Mesendoderm (in vitro differentiated cells): ENCODE results near the gene GRIP1.

Experiments
- DNase-seq: peaks from one replicate; pipeline ENCODE4 v3.0.0; 2013
- H2AK5ac ChIP-seq: 2 replicates; pipeline ENCODE4 v1.6.1; 2013; ENCODE audit warnings: low read length, inconsistent platforms
- H2BK120ac ChIP-seq: 2 replicates; pipeline ENCODE4 v1.6.1; 2013; ENCODE audit warnings: low read depth, mild to moderate bottlenecking, low read length, moderate library complexity, mixed read lengths
- H2BK15ac ChIP-seq: replicated peaks from 2 replicates; pipeline ENCODE4 v1.6.1; 2013; ENCODE audit warnings: low read depth, mild to moderate bottlenecking, moderate library complexity
- H2BK5ac ChIP-seq: 2 replicates; pipeline ENCODE4 v1.6.1; 2013; ENCODE audit warnings: low read length, inconsistent platforms
- H3K18ac ChIP-seq: 2 replicates; pipeline ENCODE4 v1.6.1; 2013; ENCODE audit warnings: mild to moderate bottlenecking, low read length, mixed read lengths
- H3K23ac ChIP-seq: one replicate; pipeline ENCODE4 v1.6.1; 2013; ENCODE audit warnings: low read length
- H3K27ac ChIP-seq: 2 replicates; pipeline ENCODE4 v1.5.1; 2013; ENCODE audit warnings: low read depth, mild to moderate bottlenecking, inconsistent platforms, low read length, moderate library complexity
- H3K27me3 ChIP-seq: 2 replicates; pipeline ENCODE4 v1.6.1; 2013; ENCODE audit warnings: low read length, control low read depth, mild to moderate bottlenecking, inconsistent platforms; ENCODE audit not compliant: insufficient read depth, poor library complexity
- H3K36me3 ChIP-seq: 2 replicates; pipeline ENCODE4 v1.6.1; 2013; ENCODE audit warnings: low read length, inconsistent platforms; ENCODE audit not compliant: control insufficient read depth, insufficient read depth
- H3K4ac ChIP-seq: one replicate; pipeline ENCODE4 v1.6.1; 2013; ENCODE audit warnings: low read depth, mild to moderate bottlenecking, low read length, moderate library complexity
- H3K4me1 ChIP-seq: 2 replicates; pipeline ENCODE4 v1.6.1; 2013; ENCODE audit warnings: low read depth, low read length, inconsistent platforms; ENCODE audit not compliant: control insufficient read depth
- H3K4me2 ChIP-seq: 2 replicates; pipeline ENCODE4 v1.6.1; 2013; ENCODE audit warnings: low read length
- H3K4me3 ChIP-seq: 2 replicates; pipeline ENCODE4 v1.5.1; 2013; ENCODE audit warnings: mild to moderate bottlenecking, low read length
- H3K56ac ChIP-seq: one replicate; pipeline ENCODE4 v1.6.1; 2013; ENCODE audit warnings: low read length
- H3K79me1 ChIP-seq: 2 replicates; pipeline ENCODE4 v1.6.1; 2013; ENCODE audit warnings: low read length, inconsistent platforms
- H3K79me2 ChIP-seq: 2 replicates; pipeline ENCODE4 v1.6.1; 2013; ENCODE audit warnings: mild to moderate bottlenecking, low read length; ENCODE audit not compliant: control insufficient read depth, insufficient read depth
- H3K9ac ChIP-seq: 2 replicates; pipeline ENCODE4 v1.6.1; 2013; ENCODE audit warnings: low read length, inconsistent platforms
- H4K5ac ChIP-seq: one replicate; pipeline ENCODE4 v1.6.1; 2013; ENCODE audit warnings: low read length
- H4K8ac ChIP-seq: one replicate; pipeline ENCODE4 v1.6.1; 2013; ENCODE audit warnings: low read depth, mild to moderate bottlenecking, control low read depth, low read length, moderate library complexity
- WGBS: extraction: QIAGEN DNeasy Blood & Tissue Kit; methylation state at CpG from one replicate; pipeline ENCODE4 v1.1.7; 2013; ENCODE audit warnings: low lambda C conversion rate, missing lambda C conversion rate; ENCODE audit not compliant: insufficient coverage; ENCODE audit errors: extremely low coverage; 5-methylcytosine and 5-hydroxymethylcytosine counted together

Gene GRIP1

DNA sequence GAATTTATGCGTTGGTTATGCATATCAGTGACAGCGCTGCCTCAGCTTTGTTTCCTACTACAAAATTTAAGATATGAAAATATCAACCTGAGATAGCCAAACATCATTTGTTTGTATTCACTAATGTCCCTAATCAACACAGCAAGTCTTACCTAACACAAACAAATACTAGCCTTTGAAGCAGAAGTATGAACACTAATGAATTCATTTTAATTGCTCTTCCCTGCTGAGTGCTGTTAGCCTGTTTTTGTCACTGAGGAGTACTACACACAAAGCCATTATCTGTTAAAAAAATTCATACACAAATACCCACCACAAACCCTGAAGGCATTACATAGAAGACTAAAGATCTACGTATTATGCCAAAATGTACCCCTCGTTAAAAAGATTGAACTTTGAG, 225.8 kb downstream of the GRIP1 start:
- Histone ChIP-seq H4K5ac (no peak overlapping the region), H3K23ac (no peak overlapping the region), H4K8ac (no peak overlapping the region), H3K27ac (no peak overlapping the region), H3K56ac (no peak overlapping the region), H3K27me3 (no peaks in the 10 kb centered on the region), H3K18ac (no peak overlapping the region), H2BK15ac (no peak overlapping the region), H2AK5ac (no peak overlapping the region), H3K4me2 (no peak overlapping the region), H3K9ac (no peak overlapping the region), H2BK5ac (no peak overlapping the region), H2BK120ac (no peak overlapping the region), H3K79me2 (no peaks in the 10 kb centered on the region), H3K79me1 (no peaks in the 10 kb centered on the region), H3K4me3 (no peak overlapping the region), H3K4me1 (no peaks in the 10 kb centered on the region), H3K4ac (no peak overlapping the region), H3K36me3 (no peaks in the 10 kb centered on the region)
- WGBS, result no CpG with 5 or more reads among the region's 4 CpGs
- no peak for DNase-seq

DNA sequence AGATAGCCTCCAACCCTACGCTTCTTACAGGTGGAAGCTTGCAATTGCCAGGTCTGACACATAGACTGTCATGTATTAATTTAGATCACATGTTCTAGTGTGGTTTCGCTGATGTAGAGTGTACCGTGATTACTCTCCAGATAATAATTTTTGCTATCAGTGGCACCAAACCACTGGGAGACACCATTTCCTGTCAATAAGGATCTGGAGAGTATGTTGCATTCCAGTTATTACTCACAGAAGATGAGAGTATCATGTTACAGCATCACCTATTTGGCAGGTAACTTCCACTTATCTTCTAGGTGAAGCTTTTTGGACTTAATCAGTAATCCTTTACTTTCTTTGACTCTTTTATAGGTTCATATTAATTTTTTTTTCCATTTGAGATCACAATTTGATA, 229.3 kb downstream of the GRIP1 start:
- Histone ChIP-seq H4K8ac (no peak overlapping the region), H3K79me2 (no peaks in the 10 kb centered on the region), H3K27me3 (no peaks in the 10 kb centered on the region), H3K4me3 (no peak overlapping the region), H4K5ac (no peak overlapping the region), H3K36me3 (no peaks in the 10 kb centered on the region), H3K4me2 (no peak overlapping the region), H2BK5ac (no peak overlapping the region), H3K27ac (no peak overlapping the region), H2BK120ac (no peak overlapping the region), H3K56ac (no peak overlapping the region), H3K4ac (no peak overlapping the region), H3K9ac (no peak overlapping the region), H3K4me1 (no peaks in the 10 kb centered on the region), H3K79me1 (no peaks in the 10 kb centered on the region), H2BK15ac (no peak overlapping the region), H3K23ac (no peak overlapping the region), H3K18ac (no peak overlapping the region), H2AK5ac (no peak overlapping the region)
- WGBS, result no CpG with 5 or more reads among the region's 3 CpGs
- no peak for DNase-seq

DNA sequence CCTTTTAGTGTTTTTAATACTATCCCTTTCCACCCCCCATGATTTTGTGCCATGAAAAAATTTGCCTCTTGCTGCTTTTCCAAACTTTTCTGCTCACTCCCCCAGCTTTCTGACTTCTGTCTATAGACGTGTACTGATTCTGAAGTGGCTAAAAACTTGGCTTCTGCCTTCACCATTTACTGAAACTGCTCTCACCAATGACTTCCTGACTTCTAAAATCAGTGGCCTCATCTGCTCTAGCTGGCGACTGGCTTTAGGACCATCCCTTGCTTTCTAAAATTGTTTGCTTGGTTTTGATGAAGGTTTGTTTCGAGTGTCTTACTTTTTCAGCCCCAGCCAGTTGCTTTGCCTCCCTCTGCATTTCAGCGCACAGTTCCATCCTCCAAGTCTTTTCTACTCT, 231.2 kb downstream of the GRIP1 start:
- WGBS, result no CpG with 5 or more reads among the region's 4 CpGs
- no peak for DNase-seq
- Histone ChIP-seq H4K8ac (no peak overlapping the region), H3K27me3 (no peaks in the 10 kb centered on the region), H3K79me1 (no peaks in the 10 kb centered on the region), H3K9ac (no peak overlapping the region), H2AK5ac (no peak overlapping the region), H2BK15ac (no peak overlapping the region), H3K4me3 (no peak overlapping the region), H4K5ac (no peak overlapping the region), H3K36me3 (no peaks in the 10 kb centered on the region), H3K4me2 (no peak overlapping the region), H3K18ac (no peak overlapping the region), H3K27ac (no peak overlapping the region), H2BK5ac (no peak overlapping the region), H3K79me2 (no peaks in the 10 kb centered on the region), H3K56ac (no peak overlapping the region), H3K23ac (no peak overlapping the region), H3K4me1 (no peaks in the 10 kb centered on the region), H2BK120ac (no peak overlapping the region), H3K4ac (no peak overlapping the region)

DNA sequence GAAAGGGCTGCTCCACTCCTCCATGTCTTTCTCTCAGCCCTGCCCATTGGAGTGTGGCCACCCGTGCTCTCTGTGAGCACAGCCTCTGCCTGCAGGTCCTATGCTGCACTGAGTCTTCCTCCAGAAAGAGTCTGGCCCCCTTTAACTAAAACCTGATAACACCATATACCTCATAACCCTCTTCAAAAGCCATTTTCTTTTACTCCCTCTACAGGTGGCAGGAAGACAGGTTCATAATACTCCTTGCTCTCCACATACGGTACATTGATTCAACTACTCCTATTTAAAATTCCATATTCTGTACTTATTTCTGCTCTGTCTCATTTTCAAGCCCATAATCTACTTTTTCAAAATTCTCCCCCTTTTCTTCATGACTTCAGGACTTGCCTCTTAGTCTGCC, 232.6 kb downstream of the GRIP1 start:
- no peak overlapping the region for H3K4me3 ChIP-seq
- H3K36me3 ChIP-seq, result no peaks in the 10 kb centered on the region
- H3K27me3 ChIP-seq, result no peaks in the 10 kb centered on the region
- H3K4ac ChIP-seq, result no peak overlapping the region
- no peak overlapping the region for H2AK5ac ChIP-seq
- no peak overlapping the region for H4K8ac ChIP-seq
- H3K27ac ChIP-seq, result no peak overlapping the region
- H2BK120ac ChIP-seq, result no peak overlapping the region
- DNase-seq, result no peak
- no peak overlapping the region for H3K18ac ChIP-seq
- no peak overlapping the region for H2BK15ac ChIP-seq
- no peaks in the 10 kb centered on the region for H3K79me2 ChIP-seq
- no peak overlapping the region for H3K23ac ChIP-seq
- H3K4me1 ChIP-seq, result peaks cover 2% of the 10 kb centered on the region
- H3K4me2 ChIP-seq, result no peak overlapping the region
- H3K79me1 ChIP-seq, result no peaks in the 10 kb centered on the region
- H2BK5ac ChIP-seq, result no peak overlapping the region
- WGBS, result no CpG with 5 or more reads among the region's 2 CpGs
- no peak overlapping the region for H4K5ac ChIP-seq
- no peak overlapping the region for H3K9ac ChIP-seq
- no peak overlapping the region for H3K56ac ChIP-seq

DNA sequence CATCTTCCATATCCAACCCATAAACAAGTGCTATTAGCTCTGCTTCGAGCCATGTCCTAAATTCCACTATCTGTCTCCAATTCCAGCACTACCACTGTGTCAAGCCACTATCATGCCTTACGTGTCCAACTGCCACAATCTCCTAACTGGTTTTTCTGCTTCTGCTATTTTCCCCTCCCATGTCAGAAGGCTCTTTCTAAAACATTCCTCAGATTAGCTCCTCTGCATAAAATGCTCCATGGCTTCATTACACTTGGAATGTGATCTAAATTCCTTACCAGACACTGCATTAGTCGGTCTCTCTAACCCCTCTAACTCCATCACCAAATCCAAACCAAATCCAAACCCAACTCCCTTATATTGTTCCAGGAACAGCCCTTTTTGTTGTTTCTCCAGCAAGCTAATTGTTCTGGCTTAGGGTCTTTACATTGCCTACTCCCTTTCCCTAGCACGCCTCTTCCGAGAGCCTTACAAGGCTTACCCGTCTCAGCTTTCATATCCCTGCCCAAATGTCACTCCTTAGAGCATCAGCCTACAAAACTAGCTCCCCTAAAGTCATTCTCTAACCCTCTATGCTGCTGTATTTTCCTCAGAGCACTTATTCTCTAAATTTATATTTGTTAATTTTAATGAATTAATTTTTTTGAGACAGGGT, 236.8 kb downstream of the GRIP1 start:
- Histone ChIP-seq H4K5ac (no peak overlapping the region), H3K4me2 (no peak overlapping the region), H3K9ac (no peak overlapping the region), H3K79me2 (no peaks in the 10 kb centered on the region), H3K4me1 (peaks cover 2% of the 10 kb centered on the region), H3K79me1 (no peaks in the 10 kb centered on the region), H2AK5ac (no peak overlapping the region), H3K27me3 (no peaks in the 10 kb centered on the region), H3K4me3 (no peak overlapping the region), H3K36me3 (no peaks in the 10 kb centered on the region), H3K23ac (no peak overlapping the region), H4K8ac (no peak overlapping the region), H3K27ac (no peak overlapping the region), H3K4ac (no peak overlapping the region), H2BK120ac (no peak overlapping the region), H2BK15ac (no peak overlapping the region), H3K56ac (no peak overlapping the region), H3K18ac (no peak overlapping the region), H2BK5ac (no peak overlapping the region)
- WGBS, result 100% methylated on average over 1 of the region's 6 CpGs
- peak; percentile 82 for DNase-seq

DNA sequence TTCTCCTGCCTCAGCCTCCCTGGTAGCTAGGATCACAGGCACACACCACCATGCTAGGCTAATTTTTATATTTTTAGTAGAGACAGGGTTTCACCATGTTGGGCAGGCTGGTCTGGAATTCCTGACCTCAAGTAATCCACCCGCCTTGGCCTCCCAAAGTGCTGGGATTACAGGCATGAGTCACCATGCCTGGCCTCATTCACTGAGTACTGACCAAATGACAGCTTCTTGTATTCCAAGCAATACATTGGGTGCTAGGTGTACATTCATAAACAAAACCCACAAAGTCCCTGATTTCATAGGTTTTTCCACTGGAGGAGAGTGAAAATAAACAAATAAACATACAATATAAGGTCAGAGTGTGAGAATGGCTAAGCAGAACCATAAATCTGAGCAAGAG, 240.3 kb downstream of the GRIP1 start:
- Histone ChIP-seq H2AK5ac (no peak overlapping the region), H3K4me1 (peaks cover 4% of the 10 kb centered on the region), H2BK5ac (no peak overlapping the region), H4K8ac (no peak overlapping the region), H3K27ac (no peak overlapping the region), H2BK120ac (no peak overlapping the region), H3K56ac (no peak overlapping the region), H3K9ac (no peak overlapping the region), H3K4ac (no peak overlapping the region), H3K18ac (no peak overlapping the region), H3K4me2 (no peak overlapping the region), H3K36me3 (no peaks in the 10 kb centered on the region), H3K27me3 (no peaks in the 10 kb centered on the region), H3K79me1 (no peaks in the 10 kb centered on the region), H2BK15ac (no peak overlapping the region), H3K4me3 (no peak overlapping the region), H3K79me2 (no peaks in the 10 kb centered on the region), H4K5ac (no peak overlapping the region), H3K23ac (no peak overlapping the region)
- peak; percentile 21 for DNase-seq
- WGBS, result no CpG with 5 or more reads among the region's 1 CpG
